Measurements from ENCODE around the gene THUMPD3. TPM values are rescaled to one million over a fixed set of nuclear protein-coding genes. Genes with fewer than 3 reads are reported as not detected.

The THUMPD3 gene
- total RNA-seq, 1 experiment from 2014 or later, result 62.2 TPM

- Mint-ChIP-seq H3K4me3 (ENCODE audit: unreplicated experiment) (peak overlapping the region; percentile 99), H3K27ac (ENCODE audit: unreplicated experiment) (peak overlapping the region; percentile 99), H3K4me1 (ENCODE audit: low read depth, unreplicated experiment) (peaks cover 13% of the 10 kb centered on the region), H3K36me3 (ENCODE audit: insufficient read depth, unreplicated experiment) (peaks cover 30% of the 10 kb centered on the region), H3K27me3 (ENCODE audit: insufficient read depth, unreplicated experiment) (no peaks in the 10 kb centered on the region), H3K9me3 (ENCODE audit: unreplicated experiment) (no peaks in the 10 kb centered on the region)
- CTCF ChIA-PET, result interaction anchor here (1.1 to 2.5 kb wide), 2 partner anchors 9 to 10 kb away, joined by 4 to 30 read pairs; no protein-coding TSS in a partner anchor
- POLR2A ChIA-PET, result interaction anchor here (1.3 to 1.8 kb wide), 2 partner anchors 23 to 34 kb away, joined by 4 to 49 read pairs; partner anchors contain the start of gene SETD5
- TF ChIP-seq CTCF (IDR thresholded peaks at IDR 0.05; ENCODE audit: insufficient read depth in 1 of 2, low read depth in 1 of 2, low read length in 1 of 2, severe bottlenecking in 1 of 2, unreplicated experiment in 1 of 2), result no peak
- Histone ChIP-seq H3K27me3 (replicated peaks; ENCODE audit: control insufficient read depth, insufficient read depth, low read length) (no peaks in the 10 kb centered on the region), H3K9me3 (no peaks in the 10 kb centered on the region), H3K4me3 (ENCODE audit: low read depth, low read length) (peak overlapping the region; percentile 52), H3K4me1 (peaks cover 15% of the 10 kb centered on the region; the same call in 1 of the 2 replicates), H3K36me3 (ENCODE audit: control insufficient read depth, insufficient read depth, low read length) (peaks cover 2% of the 10 kb centered on the region; the same call in 1 of the 2 replicates)
- intact Hi-C loops (cut with micrococcal nuclease; ENCODE audit: unreplicated experiment), result loop anchor here (1.0 kb wide), 1 partner anchor 9 kb away; no protein-coding TSS in a partner anchor
- TSS peak; percentile 69 for BruUV-seq (replicated peaks)
- DNase-seq, result peak; percentile 66 to 75
These were observed 1.0 kb upstream of the THUMPD3 start for GRCh38 chr3:9361691-9362388.

- no peak for TF ChIP-seq CTCF (IDR thresholded peaks at IDR 0.05; ENCODE audit: insufficient read depth in 1 of 2, low read depth in 1 of 2, low read length in 1 of 2, severe bottlenecking in 1 of 2, unreplicated experiment in 1 of 2)
- H3K4me1 Mint-ChIP-seq (ENCODE audit: low read depth, unreplicated experiment), result no peaks in the 10 kb centered on the region
- Histone ChIP-seq H3K27me3 (replicated peaks; ENCODE audit: control insufficient read depth, insufficient read depth, low read length) (no peaks in the 10 kb centered on the region), H3K9me3 (no peaks in the 10 kb centered on the region), H3K4me1 (no peaks in the 10 kb centered on the region), H3K36me3 (ENCODE audit: control insufficient read depth, insufficient read depth, low read length) (peaks cover 4% of the 10 kb centered on the region; the same call in 1 of the 2 replicates), H3K4me3 (ENCODE audit: low read depth, low read length) (no peak overlapping the region)
- peaks cover 79% of the 10 kb centered on the region for H3K36me3 Mint-ChIP-seq (ENCODE audit: insufficient read depth, unreplicated experiment)
- ChIA-PET POLR2A (no interaction called here), CTCF (no interaction called here)
- no peak for DNase-seq
- H3K27ac Mint-ChIP-seq (ENCODE audit: unreplicated experiment), result no peak overlapping the region
- intact Hi-C loops (cut with micrococcal nuclease; ENCODE audit: unreplicated experiment), result no loop called here
- BruUV-seq (replicated peaks), result no TSS peak
- no peaks in the 10 kb centered on the region for H3K9me3 Mint-ChIP-seq (ENCODE audit: unreplicated experiment)
- no peak overlapping the region for H3K4me3 Mint-ChIP-seq (ENCODE audit: unreplicated experiment)
- no peaks in the 10 kb centered on the region for H3K27me3 Mint-ChIP-seq (ENCODE audit: insufficient read depth, unreplicated experiment)
These were observed 6.7 kb downstream of the THUMPD3 start for GRCh38 chr3:9369508-9369907.

- intact Hi-C loops (cut with micrococcal nuclease; ENCODE audit: unreplicated experiment), result no loop called here
- peaks cover 80% of the 10 kb centered on the region for H3K36me3 Mint-ChIP-seq (ENCODE audit: insufficient read depth, unreplicated experiment)
- H3K27me3 Mint-ChIP-seq (ENCODE audit: insufficient read depth, unreplicated experiment), result no peaks in the 10 kb centered on the region
- Histone ChIP-seq H3K36me3 (ENCODE audit: control insufficient read depth, insufficient read depth, low read length) (peaks cover 5% of the 10 kb centered on the region), H3K4me1 (no peaks in the 10 kb centered on the region), H3K9me3 (no peaks in the 10 kb centered on the region), H3K4me3 (ENCODE audit: low read depth, low read length) (no peak overlapping the region), H3K27me3 (replicated peaks; ENCODE audit: control insufficient read depth, insufficient read depth, low read length) (no peaks in the 10 kb centered on the region)
- no peak for TF ChIP-seq CTCF (IDR thresholded peaks at IDR 0.05; ENCODE audit: insufficient read depth in 1 of 2, low read depth in 1 of 2, low read length in 1 of 2, severe bottlenecking in 1 of 2, unreplicated experiment in 1 of 2)
- no peaks in the 10 kb centered on the region for H3K4me1 Mint-ChIP-seq (ENCODE audit: low read depth, unreplicated experiment)
- CTCF ChIA-PET, result no interaction called here
- DNase-seq, result no peak
- no peaks in the 10 kb centered on the region for H3K9me3 Mint-ChIP-seq (ENCODE audit: unreplicated experiment)
- BruUV-seq (replicated peaks), result no TSS peak
- POLR2A ChIA-PET, result no interaction called here
- H3K27ac Mint-ChIP-seq (ENCODE audit: unreplicated experiment), result no peak overlapping the region
- no peak overlapping the region for H3K4me3 Mint-ChIP-seq (ENCODE audit: unreplicated experiment)
These were observed 10.6 kb downstream of the THUMPD3 start for GRCh38 chr3:9373465-9373864.
